Measurements from ENCODE around the gene AJAP1. TPM values are rescaled to one million over a fixed set of nuclear protein-coding genes. Genes with fewer than 3 reads are reported as not detected.

The AJAP1 gene
- total and polyA plus RNA-seq, 2 experiments from 2014 or later, result 0.13 to 0.64 TPM

GRCh38 chr1:4825800-4826450, 171.5 kb downstream of the AJAP1 start:
- Histone ChIP-seq H3K79me2 (no peaks in the 10 kb centered on the region), H3K4me3 (no peak overlapping the region), H2AFZ (no peak overlapping the region), H3K4me2 (no peak overlapping the region), H3K27me3 (no peaks in the 10 kb centered on the region), H3K36me3 (replicated peaks; ENCODE audit: insufficient read depth, low read depth) (no peaks in the 10 kb centered on the region), H3K9me2 (replicated peaks; ENCODE audit: insufficient read depth) (no peaks in the 10 kb centered on the region), H4K20me1 (ENCODE audit: insufficient read depth, poor library complexity, severe bottlenecking) (no peaks in the 10 kb centered on the region), H3K9me3 (ENCODE audit: low read depth) (no peaks in the 10 kb centered on the region), H3K4me1 (ENCODE audit: insufficient read depth) (no peaks in the 10 kb centered on the region), H3K27ac (no peak overlapping the region)
- no peak for TF ChIP-seq EZH2phosphoT487 (IDR thresholded peaks at IDR 0.05; ENCODE audit: low read depth, severe bottlenecking, unreplicated experiment)
- TF ChIP-seq CTCF (IDR thresholded peaks at IDR 0.05; ENCODE audit: poor library complexity), result peak; percentile 55
- 56% methylated on average over 5 of the region's 5 CpGs for WGBS (ENCODE audit: low lambda C conversion rate, missing lambda C conversion rate)
- peak; percentile 43 for DNase-seq (ENCODE audit: low spot score)

DNA sequence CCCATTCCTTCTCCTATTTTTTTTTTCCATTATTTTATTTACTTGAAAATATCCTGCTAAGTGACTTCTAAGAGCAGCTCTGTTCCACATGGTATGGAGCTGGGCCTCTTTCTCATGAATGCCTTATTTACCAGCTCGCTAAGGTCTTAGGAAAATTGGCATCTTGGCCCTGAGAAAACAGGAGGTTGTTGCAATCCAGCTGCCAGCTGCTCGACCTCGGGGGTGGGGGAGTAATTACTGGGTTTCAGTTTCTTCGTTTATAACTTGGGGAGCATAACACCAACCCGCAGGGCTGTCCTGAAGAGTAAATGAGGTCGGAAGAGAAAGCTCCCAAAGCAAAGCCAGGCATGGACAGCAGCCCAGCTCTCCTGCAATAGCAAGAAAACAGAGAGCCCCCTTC, 176.3 kb downstream of the AJAP1 start:
- 67% methylated on average over 6 of the region's 6 CpGs for WGBS (ENCODE audit: low lambda C conversion rate, missing lambda C conversion rate)
- no peak overlapping the region for H2AFZ ChIP-seq

GRCh38 chr1:4836574-4836973, 182.2 kb downstream of the AJAP1 start:
- Histone ChIP-seq H2AFZ (no peak overlapping the region), H3K36me3 (replicated peaks; ENCODE audit: insufficient read depth, low read depth) (no peaks in the 10 kb centered on the region), H3K79me2 (no peaks in the 10 kb centered on the region), H3K27me3 (no peaks in the 10 kb centered on the region), H3K4me1 (ENCODE audit: insufficient read depth) (peaks cover 3% of the 10 kb centered on the region), H4K20me1 (ENCODE audit: insufficient read depth, poor library complexity, severe bottlenecking) (no peaks in the 10 kb centered on the region), H3K27ac (no peak overlapping the region), H3K4me3 (no peak overlapping the region), H3K9me2 (replicated peaks; ENCODE audit: insufficient read depth) (no peaks in the 10 kb centered on the region), H3K4me2 (no peak overlapping the region), H3K9me3 (ENCODE audit: low read depth) (no peaks in the 10 kb centered on the region)
- DNase-seq (ENCODE audit: low spot score), result no peak
- WGBS (ENCODE audit: low lambda C conversion rate, missing lambda C conversion rate), result 69% methylated on average over 2 of the region's 2 CpGs
- TF ChIP-seq EZH2phosphoT487 (IDR thresholded peaks at IDR 0.05; ENCODE audit: low read depth, severe bottlenecking, unreplicated experiment) (no peak), EZH2 (IDR thresholded peaks at IDR 0.05; ENCODE audit: borderline replicate concordance) (no peak), CTCF (IDR thresholded peaks at IDR 0.05; ENCODE audit: poor library complexity) (no peak)

More for the DNA sequence above, 176.3 kb downstream of the AJAP1 start:
- Histone ChIP-seq H4K20me1 (ENCODE audit: insufficient read depth, poor library complexity, severe bottlenecking) (no peaks in the 10 kb centered on the region), H3K27ac (no peak overlapping the region), H3K4me1 (ENCODE audit: insufficient read depth) (no peaks in the 10 kb centered on the region), H3K4me3 (no peak overlapping the region), H3K4me2 (no peak overlapping the region), H3K27me3 (no peaks in the 10 kb centered on the region), H3K9me3 (ENCODE audit: low read depth) (no peaks in the 10 kb centered on the region), H3K36me3 (replicated peaks; ENCODE audit: insufficient read depth, low read depth) (no peaks in the 10 kb centered on the region), H3K9me2 (replicated peaks; ENCODE audit: insufficient read depth) (no peaks in the 10 kb centered on the region), H3K79me2 (no peaks in the 10 kb centered on the region)
- no peak for DNase-seq (ENCODE audit: low spot score)
- TF ChIP-seq EZH2 (IDR thresholded peaks at IDR 0.05; ENCODE audit: borderline replicate concordance) (no peak), EZH2phosphoT487 (IDR thresholded peaks at IDR 0.05; ENCODE audit: low read depth, severe bottlenecking, unreplicated experiment) (no peak), CTCF (IDR thresholded peaks at IDR 0.05; ENCODE audit: poor library complexity) (no peak)
